ENCODE measurements around the gene BCL2L1. TPM values are rescaled to one million over a fixed set of nuclear protein-coding genes. Genes with fewer than 3 reads are reported as not detected.

Gene BCL2L1
- total RNA-seq, 1 donor from 2014 or later: 52.9 TPM

GRCh38 chr20:31675828-31676608 lies 46.6 kb downstream of the BCL2L1 start:
- Mint-ChIP-seq H3K9me3 (ENCODE audit: unreplicated experiment) (no peaks in the 10 kb centered on the region), H3K4me1 (ENCODE audit: unreplicated experiment) (peaks cover 70% of the 10 kb centered on the region), H3K27me3 (ENCODE audit: unreplicated experiment) (peaks cover 7% of the 10 kb centered on the region), H3K36me3 (ENCODE audit: low read depth, unreplicated experiment) (peaks cover 13% of the 10 kb centered on the region), H3K4me3 (ENCODE audit: unreplicated experiment) (peak overlapping the region; percentile 66), H3K27ac (ENCODE audit: unreplicated experiment) (peak overlapping the region; percentile 95)
- TF ChIP-seq, protein P1, sequence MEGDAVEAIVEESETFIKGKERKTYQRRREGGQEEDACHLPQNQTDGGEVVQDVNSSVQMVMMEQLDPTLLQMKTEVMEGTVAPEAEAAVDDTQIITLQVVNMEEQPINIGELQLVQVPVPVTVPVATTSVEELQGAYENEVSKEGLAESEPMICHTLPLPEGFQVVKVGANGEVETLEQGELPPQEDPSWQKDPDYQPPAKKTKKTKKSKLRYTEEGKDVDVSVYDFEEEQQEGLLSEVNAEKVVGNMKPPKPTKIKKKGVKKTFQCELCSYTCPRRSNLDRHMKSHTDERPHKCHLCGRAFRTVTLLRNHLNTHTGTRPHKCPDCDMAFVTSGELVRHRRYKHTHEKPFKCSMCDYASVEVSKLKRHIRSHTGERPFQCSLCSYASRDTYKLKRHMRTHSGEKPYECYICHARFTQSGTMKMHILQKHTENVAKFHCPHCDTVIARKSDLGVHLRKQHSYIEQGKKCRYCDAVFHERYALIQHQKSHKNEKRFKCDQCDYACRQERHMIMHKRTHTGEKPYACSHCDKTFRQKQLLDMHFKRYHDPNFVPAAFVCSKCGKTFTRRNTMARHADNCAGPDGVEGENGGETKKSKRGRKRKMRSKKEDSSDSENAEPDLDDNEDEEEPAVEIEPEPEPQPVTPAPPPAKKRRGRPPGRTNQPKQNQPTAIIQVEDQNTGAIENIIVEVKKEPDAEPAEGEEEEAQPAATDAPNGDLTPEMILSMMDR (IDR thresholded peaks at IDR 0.05; ENCODE audit: unreplicated experiment): no peak
- peak; percentile 46 for DNase-seq (ENCODE audit: low spot score)

DNA sequence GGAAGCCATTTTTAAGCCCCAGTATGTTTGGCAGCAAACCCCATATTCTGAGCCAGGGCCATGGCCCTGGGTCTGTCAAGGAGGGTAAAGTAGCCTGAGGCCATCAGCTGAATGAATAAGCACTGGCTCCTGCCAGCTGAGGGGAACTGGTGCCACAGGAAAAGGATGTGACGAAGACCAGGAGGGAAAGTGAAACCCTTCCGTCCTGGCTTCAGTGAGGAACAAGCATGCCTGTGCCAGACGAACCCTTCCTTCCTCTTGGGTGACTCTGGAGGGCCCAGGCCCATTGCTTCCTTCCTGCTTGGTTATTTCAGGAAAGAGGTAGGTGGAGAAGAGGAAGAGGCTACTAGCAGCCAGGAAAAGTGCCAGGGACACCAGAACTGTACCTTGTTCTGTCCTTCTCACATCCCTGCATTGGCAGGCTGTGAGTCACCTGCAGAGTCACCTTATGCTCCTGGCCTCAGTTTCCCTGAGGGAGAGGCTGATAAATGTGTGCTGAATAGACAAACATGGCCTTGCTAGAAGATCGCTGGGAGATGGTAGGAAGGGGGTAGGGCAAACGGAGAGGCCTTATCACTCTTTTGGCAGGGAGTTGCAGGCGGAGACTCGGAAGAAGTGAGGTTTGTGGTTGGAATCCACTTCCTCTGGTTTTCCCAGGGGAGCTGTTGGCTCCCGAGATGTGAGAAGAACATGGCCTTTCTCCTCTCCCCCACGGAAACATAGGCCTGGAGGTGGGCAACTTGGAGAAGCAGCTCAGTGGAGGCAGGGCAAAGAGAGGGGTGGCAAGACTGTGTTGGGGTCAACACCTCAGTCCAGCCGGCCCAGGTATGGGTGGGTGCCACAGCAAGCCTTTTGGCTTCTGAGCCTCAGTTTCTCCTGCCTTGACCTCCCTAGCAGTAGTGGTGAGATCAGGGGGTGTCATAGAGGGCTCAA lies 47.5 kb downstream of the BCL2L1 start:
- DNase-seq (ENCODE audit: low spot score): peak; percentile 55
- TF ChIP-seq, protein P1 (IDR thresholded peaks at IDR 0.05; ENCODE audit: unreplicated experiment): no peak
- Mint-ChIP-seq H3K9me3 (ENCODE audit: unreplicated experiment) (no peaks in the 10 kb centered on the region), H3K36me3 (ENCODE audit: low read depth, unreplicated experiment) (peaks cover 5% of the 10 kb centered on the region), H3K4me3 (ENCODE audit: unreplicated experiment) (peak overlapping the region; percentile 13), H3K27me3 (ENCODE audit: unreplicated experiment) (peaks cover 7% of the 10 kb centered on the region), H3K4me1 (ENCODE audit: unreplicated experiment) (peaks cover 68% of the 10 kb centered on the region), H3K27ac (ENCODE audit: unreplicated experiment) (peak overlapping the region; percentile 95)

- Mint-ChIP-seq H3K27ac (ENCODE audit: unreplicated experiment) (peak overlapping the region; percentile 95), H3K4me3 (ENCODE audit: unreplicated experiment) (no peak overlapping the region), H3K36me3 (ENCODE audit: low read depth, unreplicated experiment) (peaks cover 13% of the 10 kb centered on the region), H3K9me3 (ENCODE audit: unreplicated experiment) (no peaks in the 10 kb centered on the region), H3K27me3 (ENCODE audit: unreplicated experiment) (peaks cover 11% of the 10 kb centered on the region), H3K4me1 (ENCODE audit: unreplicated experiment) (peaks cover 70% of the 10 kb centered on the region)
- no peak for DNase-seq (ENCODE audit: low spot score)
- TF ChIP-seq, protein P1 (IDR thresholded peaks at IDR 0.05; ENCODE audit: unreplicated experiment): no peak
These were observed 48.7 kb downstream of the BCL2L1 start for GRCh38 chr20:31673943-31674463.

DNA sequence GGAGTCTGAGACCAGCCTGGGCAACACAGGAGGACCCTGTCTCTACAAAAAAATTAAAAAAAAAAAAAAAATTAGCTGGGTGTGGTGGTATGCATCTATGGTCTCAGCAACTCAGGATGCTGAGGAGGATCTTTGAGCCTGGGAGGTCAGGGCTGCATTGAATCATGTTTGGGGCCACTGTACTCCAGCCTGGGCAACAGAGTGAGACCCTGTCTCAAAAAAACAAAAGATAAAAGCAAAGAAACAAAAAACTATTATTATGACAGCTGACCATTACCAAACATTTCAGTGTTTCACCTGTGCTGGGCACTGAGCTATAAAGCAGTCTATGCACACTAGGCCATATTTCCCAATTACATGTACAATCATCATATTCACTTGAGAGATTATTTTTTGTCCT lies 49.2 kb downstream of the BCL2L1 start:
- H3K27me3 Mint-ChIP-seq (ENCODE audit: unreplicated experiment): peaks cover 11% of the 10 kb centered on the region
- H3K4me3 Mint-ChIP-seq (ENCODE audit: unreplicated experiment): no peak overlapping the region
- H3K4me1 Mint-ChIP-seq (ENCODE audit: unreplicated experiment): peaks cover 64% of the 10 kb centered on the region
- TF ChIP-seq, protein P1 (IDR thresholded peaks at IDR 0.05; ENCODE audit: unreplicated experiment): no peak
- H3K9me3 Mint-ChIP-seq (ENCODE audit: unreplicated experiment): no peaks in the 10 kb centered on the region
- no peak for DNase-seq (ENCODE audit: low spot score)
- peak overlapping the region; percentile 95 for H3K27ac Mint-ChIP-seq (ENCODE audit: unreplicated experiment)
- H3K36me3 Mint-ChIP-seq (ENCODE audit: low read depth, unreplicated experiment): peaks cover 10% of the 10 kb centered on the region

Measured in endothelial cell (in vitro differentiated cells).